ENCODE data around the gene ARHGEF4. TPM values are rescaled to one million over a fixed set of nuclear protein-coding genes. Genes with fewer than 3 reads are reported as not detected.
A peak's percentile ranks its signal among the peaks of the same experiment; 100 is the strongest.

ARHGEF4 gene
- polyA plus RNA-seq, 3 donors: 0.05 TPM; not detected in 2

DNA sequence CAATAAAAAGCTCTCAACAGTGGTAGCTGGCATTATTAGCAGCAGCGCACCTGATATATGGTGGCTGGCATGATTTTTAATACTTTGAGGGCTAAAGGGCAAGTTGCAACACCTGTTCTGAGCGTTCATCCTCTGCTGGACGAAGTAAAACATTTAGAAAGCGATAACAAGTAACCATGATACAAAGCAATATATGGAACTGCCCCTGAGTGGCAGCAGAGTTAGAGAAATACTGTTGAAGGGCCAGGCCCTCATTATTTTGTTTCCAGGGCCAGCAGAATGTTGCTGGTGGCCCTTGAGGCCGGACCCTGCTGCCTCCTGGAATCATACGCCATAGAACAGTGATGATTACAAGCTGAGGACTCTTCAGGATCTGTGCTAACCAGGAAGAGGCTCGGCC, 47.8 kb downstream of the ARHGEF4 start:
- peak overlapping the region in 1 of 7 donors; percentile 53 for H3K27ac Mint-ChIP-seq
- Histone ChIP-seq H3K4me2 (replicated peaks; ENCODE audit: extremely low read depth, low read length, poor library complexity, severe bottlenecking) (no peak overlapping the region), H3K4me1 (ENCODE audit: control insufficient read depth in 1 of 2, insufficient read depth in 2 of 2, low read length in 2 of 2) (no peaks in the 10 kb centered on the region), H3K79me2 (ENCODE audit: insufficient read depth, low read length) (no peaks in the 10 kb centered on the region), H3K36me3 (replicated peaks in 1 of 2; ENCODE audit: control insufficient read depth in 1 of 2, insufficient read depth in 2 of 2, low read length in 2 of 2) (no peaks in the 10 kb centered on the region), H4K20me1 (ENCODE audit: insufficient read depth, low read length) (no peaks in the 10 kb centered on the region), H3K27ac (ENCODE audit: low read depth in 1 of 2, low read length in 2 of 2) (no peak overlapping the region), H3K27me3 (ENCODE audit: control insufficient read depth in 2 of 2, insufficient read depth in 2 of 2, low read length in 2 of 2) (no peaks in the 10 kb centered on the region), H2AFZ (ENCODE audit: insufficient read depth, low read depth, low read length, poor library complexity, severe bottlenecking) (no peak overlapping the region), H3K4me3 (replicated peaks in 1 of 3; ENCODE audit: low read depth in 2 of 3, low read length in 3 of 3) (no peak overlapping the region), H3K9ac (ENCODE audit: insufficient read depth, low read length, poor library complexity, severe bottlenecking) (no peak overlapping the region), H3K9me3 (replicated peaks in 1 of 2; ENCODE audit: control insufficient read depth in 1 of 2, insufficient read depth in 1 of 2, low read length in 2 of 2) (no peaks in the 10 kb centered on the region)
- TF ChIP-seq, protein P1, sequence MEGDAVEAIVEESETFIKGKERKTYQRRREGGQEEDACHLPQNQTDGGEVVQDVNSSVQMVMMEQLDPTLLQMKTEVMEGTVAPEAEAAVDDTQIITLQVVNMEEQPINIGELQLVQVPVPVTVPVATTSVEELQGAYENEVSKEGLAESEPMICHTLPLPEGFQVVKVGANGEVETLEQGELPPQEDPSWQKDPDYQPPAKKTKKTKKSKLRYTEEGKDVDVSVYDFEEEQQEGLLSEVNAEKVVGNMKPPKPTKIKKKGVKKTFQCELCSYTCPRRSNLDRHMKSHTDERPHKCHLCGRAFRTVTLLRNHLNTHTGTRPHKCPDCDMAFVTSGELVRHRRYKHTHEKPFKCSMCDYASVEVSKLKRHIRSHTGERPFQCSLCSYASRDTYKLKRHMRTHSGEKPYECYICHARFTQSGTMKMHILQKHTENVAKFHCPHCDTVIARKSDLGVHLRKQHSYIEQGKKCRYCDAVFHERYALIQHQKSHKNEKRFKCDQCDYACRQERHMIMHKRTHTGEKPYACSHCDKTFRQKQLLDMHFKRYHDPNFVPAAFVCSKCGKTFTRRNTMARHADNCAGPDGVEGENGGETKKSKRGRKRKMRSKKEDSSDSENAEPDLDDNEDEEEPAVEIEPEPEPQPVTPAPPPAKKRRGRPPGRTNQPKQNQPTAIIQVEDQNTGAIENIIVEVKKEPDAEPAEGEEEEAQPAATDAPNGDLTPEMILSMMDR (IDR thresholded peaks at IDR 0.05): no peak
- no peaks in the 10 kb centered on the region for H3K4me1 Mint-ChIP-seq
- no peak for DNase-seq
- intact Hi-C loops (cut with micrococcal nuclease): no loop called here
- H3K36me3 Mint-ChIP-seq: no peaks in the 10 kb centered on the region
- no peak overlapping the region for H3K4me3 Mint-ChIP-seq
- 96% methylated on average over 6 of the region's 7 CpGs for WGBS (ENCODE audit: insufficient coverage)
- peaks cover 0 to 3% (median 0%) of the 10 kb centered on the region in 7 donors for H3K9me3 Mint-ChIP-seq
- H3K27me3 Mint-ChIP-seq (ENCODE audit: low read depth in 3 of 3): peaks cover 4 to 6% (median 5%) of the 10 kb centered on the region in 3 donors

DNA sequence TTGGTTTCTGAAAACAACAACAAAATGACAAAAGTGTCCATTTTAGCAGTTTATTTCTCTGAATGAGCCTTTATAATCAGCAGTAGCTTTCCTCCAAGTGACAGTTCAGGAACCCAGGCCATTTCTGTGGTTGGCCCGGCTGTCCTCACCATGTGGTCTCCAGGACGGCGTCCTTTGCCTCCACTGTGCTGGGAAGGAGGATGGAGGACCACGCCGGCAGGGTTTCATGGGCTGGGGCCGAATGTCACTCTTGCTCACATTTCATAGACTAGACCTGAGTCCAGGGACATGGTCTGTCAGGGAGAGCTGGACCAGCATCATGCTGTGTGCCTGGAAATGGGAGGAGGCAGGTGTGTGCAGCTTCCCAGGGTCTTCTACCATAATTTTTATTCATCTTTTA, 50.9 kb downstream of the ARHGEF4 start:
- Mint-ChIP-seq H3K27ac (no peak overlapping the region), H3K36me3 (no peaks in the 10 kb centered on the region), H3K27me3 (ENCODE audit: low read depth in 3 of 3) (peaks cover 7 to 9% (median 8%) of the 10 kb centered on the region in 3 donors), H3K4me1 (no peaks in the 10 kb centered on the region), H3K9me3 (no peaks in the 10 kb centered on the region), H3K4me3 (no peak overlapping the region)
- Histone ChIP-seq H3K4me1 (ENCODE audit: control insufficient read depth in 1 of 2, insufficient read depth in 2 of 2, low read length in 2 of 2) (no peaks in the 10 kb centered on the region), H4K20me1 (ENCODE audit: insufficient read depth, low read length) (no peaks in the 10 kb centered on the region), H3K4me3 (replicated peaks in 1 of 3; ENCODE audit: low read depth in 2 of 3, low read length in 3 of 3) (no peak overlapping the region), H3K27me3 (ENCODE audit: control insufficient read depth in 2 of 2, insufficient read depth in 2 of 2, low read length in 2 of 2) (no peaks in the 10 kb centered on the region), H3K9me3 (replicated peaks in 1 of 2; ENCODE audit: control insufficient read depth in 1 of 2, insufficient read depth in 1 of 2, low read length in 2 of 2) (no peaks in the 10 kb centered on the region), H3K27ac (ENCODE audit: low read depth in 1 of 2, low read length in 2 of 2) (no peak overlapping the region), H3K79me2 (ENCODE audit: insufficient read depth, low read length) (no peaks in the 10 kb centered on the region), H3K36me3 (replicated peaks in 1 of 2; ENCODE audit: control insufficient read depth in 1 of 2, insufficient read depth in 2 of 2, low read length in 2 of 2) (no peaks in the 10 kb centered on the region), H2AFZ (ENCODE audit: insufficient read depth, low read depth, low read length, poor library complexity, severe bottlenecking) (no peak overlapping the region), H3K4me2 (replicated peaks; ENCODE audit: extremely low read depth, low read length, poor library complexity, severe bottlenecking) (no peak overlapping the region), H3K9ac (ENCODE audit: insufficient read depth, low read length, poor library complexity, severe bottlenecking) (no peak overlapping the region)
- DNase-seq: no peak
- TF ChIP-seq, protein P1 (IDR thresholded peaks at IDR 0.05): no peak
- intact Hi-C loops (cut with micrococcal nuclease): no loop called here
- 94% methylated on average over 5 of the region's 6 CpGs for WGBS (ENCODE audit: insufficient coverage)

Data from CD14-positive monocyte (primary cell).